Measurements from ENCODE around the gene MECP2.

MECP2 gene

DNA sequence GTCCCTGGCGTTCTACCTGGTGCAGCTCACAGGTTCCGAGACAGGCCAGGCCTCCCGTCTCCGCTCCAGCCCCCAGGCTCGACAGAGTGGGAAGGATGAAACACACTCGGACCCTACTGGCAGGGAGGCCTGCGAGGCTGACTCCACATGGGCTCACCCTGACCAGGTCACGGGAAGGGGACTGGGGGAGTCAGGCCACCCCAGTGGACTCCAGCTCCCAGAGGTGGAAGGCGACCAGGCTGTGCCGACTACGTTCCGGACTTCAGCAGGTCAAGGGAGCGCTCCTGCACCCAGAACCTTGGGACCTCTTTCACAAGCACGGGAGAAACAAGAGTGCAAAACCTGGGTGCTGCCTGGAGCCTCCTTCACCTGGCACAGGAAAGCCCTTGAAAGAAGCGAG, 73.2 kb downstream of the MECP2 start:
- Mint-ChIP-seq H3K27me3 (no peaks in the 10 kb centered on the region), H3K9me3 (no peaks in the 10 kb centered on the region), H3K27ac (no peak overlapping the region), H3K4me3 (no peak overlapping the region), H3K36me3 (peaks cover 8% of the 10 kb centered on the region), H3K4me1 (peaks cover 8% of the 10 kb centered on the region)
- ATAC-seq, result no peak

GRCh38 chrX:154023276-154024000, 74.1 kb downstream of the MECP2 start:
- H3K27ac Mint-ChIP-seq, result no peak overlapping the region
- H3K36me3 Mint-ChIP-seq, result peaks cover 7% of the 10 kb centered on the region
- no peak overlapping the region for H3K4me3 Mint-ChIP-seq
- H3K4me1 Mint-ChIP-seq, result peaks cover 13% of the 10 kb centered on the region
- no peaks in the 10 kb centered on the region for H3K9me3 Mint-ChIP-seq
- ATAC-seq, result no peak
- no peaks in the 10 kb centered on the region for H3K27me3 Mint-ChIP-seq

GRCh38 chrX:154022108-154022507, 75.4 kb downstream of the MECP2 start:
- no peaks in the 10 kb centered on the region for H3K27me3 Mint-ChIP-seq
- H3K9me3 Mint-ChIP-seq, result no peaks in the 10 kb centered on the region
- no peak overlapping the region for H3K4me3 Mint-ChIP-seq
- no peak overlapping the region for H3K27ac Mint-ChIP-seq
- peaks cover 6% of the 10 kb centered on the region for H3K36me3 Mint-ChIP-seq
- no peak for ATAC-seq
- H3K4me1 Mint-ChIP-seq, result peaks cover 13% of the 10 kb centered on the region

DNA sequence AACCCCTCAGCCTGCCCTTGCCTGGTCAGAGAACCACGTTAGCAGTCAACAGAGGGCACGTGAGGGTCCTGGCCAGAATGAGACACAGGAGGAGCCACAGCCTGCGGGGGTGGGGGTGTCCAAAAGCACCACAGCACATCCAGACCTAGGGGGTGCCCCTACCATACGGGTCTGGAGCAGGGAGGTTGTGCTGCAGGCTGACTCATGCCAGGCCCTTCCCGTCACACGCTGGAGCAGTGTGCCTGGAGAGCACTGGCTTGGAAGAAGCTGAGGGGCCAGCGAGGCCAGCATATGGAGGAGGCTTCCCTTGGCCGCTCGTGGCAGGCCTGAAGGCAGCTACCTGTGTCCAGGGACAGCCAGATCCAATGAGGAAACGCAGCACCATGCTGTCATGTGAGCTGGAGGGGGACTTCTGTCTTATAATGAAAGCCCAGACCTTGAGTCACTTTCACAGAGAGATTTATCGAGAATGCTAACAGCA, 76.3 kb downstream of the MECP2 start:
- Mint-ChIP-seq H3K27me3 (no peaks in the 10 kb centered on the region), H3K36me3 (peaks cover 6% of the 10 kb centered on the region), H3K4me3 (no peak overlapping the region), H3K4me1 (peaks cover 13% of the 10 kb centered on the region), H3K27ac (peak overlapping the region; percentile 97), H3K9me3 (no peaks in the 10 kb centered on the region)
- ATAC-seq, result no peak

- Mint-ChIP-seq H3K36me3 (peaks cover 11% of the 10 kb centered on the region), H3K27me3 (no peaks in the 10 kb centered on the region), H3K4me3 (peak overlapping the region; percentile 89), H3K27ac (peak overlapping the region; percentile 97), H3K9me3 (no peaks in the 10 kb centered on the region), H3K4me1 (peaks cover 18% of the 10 kb centered on the region)
- no peak for ATAC-seq
Observed at GRCh38 chrX:154020536-154021115, 76.9 kb downstream of the MECP2 start.

DNA sequence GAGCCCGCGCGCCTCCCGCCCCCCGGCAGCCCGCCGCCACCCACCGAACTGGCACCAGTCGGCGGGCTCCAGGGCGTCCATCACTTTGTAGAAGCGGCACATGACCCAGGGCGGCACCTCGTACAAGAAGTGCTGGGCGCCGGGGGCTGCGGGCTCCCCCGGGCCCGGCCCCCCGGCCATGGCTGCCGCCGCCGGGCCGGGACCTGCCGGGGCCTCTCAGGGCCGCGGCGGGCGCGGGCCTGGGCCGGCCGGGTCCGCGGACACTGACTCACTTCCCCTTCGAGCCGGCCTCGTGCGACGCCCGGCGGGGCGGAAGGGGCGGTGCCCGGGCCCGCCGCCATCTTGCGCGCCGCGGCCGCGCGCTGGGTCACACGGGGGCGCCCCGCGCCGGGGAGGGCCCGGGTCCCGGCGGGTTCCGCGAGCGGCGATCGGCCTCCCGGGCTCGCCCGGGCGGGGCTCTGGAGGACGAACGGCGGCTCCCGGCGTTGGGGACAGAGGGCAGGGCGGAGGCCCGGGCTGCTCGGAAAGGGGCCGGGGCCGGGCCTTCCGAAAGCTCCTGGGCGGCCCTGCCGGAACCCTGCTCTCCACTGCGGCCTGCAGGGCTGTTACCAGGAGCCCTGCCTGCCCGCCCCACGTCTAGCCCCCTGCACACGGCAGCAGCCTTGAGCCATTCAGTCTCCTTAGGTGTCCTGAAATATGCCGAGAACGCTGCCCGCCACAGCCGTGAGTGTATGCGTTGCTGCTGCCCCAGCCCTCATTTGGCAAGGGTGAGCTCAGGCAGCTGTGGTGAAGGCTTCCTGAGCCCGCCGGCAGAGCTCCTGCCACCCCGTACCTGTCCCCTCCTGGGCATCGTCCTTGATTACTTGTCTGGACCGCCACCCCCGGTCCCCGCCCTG, 77.6 kb downstream of the MECP2 start, which contains the start of gene IRAK1:
IRAK1 (minus strand) TSS at position 270 of the 896 bp plus-strand sequence; CDS start at position 180, 90 bp downstream.
- Mint-ChIP-seq H3K4me3 (peak within 1 kb of the TSS; percentile 91), H3K4me1 (peaks cover 22% of the 10 kb centered on the region), H3K27ac (peak within 1 kb of the TSS; percentile 97), H3K36me3 (peaks cover 15% of the 10 kb centered on the region), H3K27me3 (no peaks in the 10 kb centered on the region), H3K9me3 (no peaks in the 10 kb centered on the region)
- ATAC-seq, result peak; percentile 89

DNA sequence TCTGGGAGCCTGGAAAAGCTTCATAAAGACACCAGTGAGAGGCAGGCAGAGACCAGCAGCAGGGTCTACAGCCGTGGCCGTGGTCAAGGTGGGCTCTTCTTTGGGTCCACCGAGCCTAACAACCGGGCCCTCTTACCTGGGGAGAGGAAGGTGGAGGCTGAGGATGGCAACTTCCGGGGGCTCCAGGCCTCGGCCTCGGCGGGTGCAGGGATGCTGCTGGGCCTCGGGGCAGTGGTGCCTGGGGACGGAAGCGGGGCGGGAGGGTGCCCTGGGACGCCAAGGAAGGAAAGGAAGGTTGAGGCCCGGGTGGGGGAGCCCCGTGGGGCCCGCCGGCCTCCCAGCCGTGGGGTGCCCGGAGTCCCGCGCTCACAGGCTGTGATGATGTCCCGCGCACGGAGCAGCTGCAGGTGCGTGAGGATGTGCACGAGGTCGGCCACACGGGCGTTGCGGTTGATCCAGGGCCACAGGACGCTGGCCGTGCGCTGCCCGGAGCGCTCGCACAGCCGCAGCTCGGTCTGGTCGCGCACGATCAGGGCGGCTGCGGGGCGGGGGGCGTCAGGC, 78.4 kb downstream of the MECP2 start:
- Mint-ChIP-seq H3K4me3 (peak overlapping the region; percentile 91), H3K36me3 (peaks cover 21% of the 10 kb centered on the region)

GRCh38 chrX:154018518-154019060, 78.9 kb downstream of the MECP2 start:
- Mint-ChIP-seq H3K4me1 (peaks cover 30% of the 10 kb centered on the region), H3K27ac (peak overlapping the region; percentile 93), H3K36me3 (peaks cover 21% of the 10 kb centered on the region), H3K27me3 (no peaks in the 10 kb centered on the region), H3K9me3 (no peaks in the 10 kb centered on the region), H3K4me3 (peak overlapping the region; percentile 91)
- ATAC-seq, result no peak

More for the DNA sequence above, 78.4 kb downstream of the MECP2 start:
- peaks cover 27% of the 10 kb centered on the region for H3K4me1 Mint-ChIP-seq
- H3K9me3 Mint-ChIP-seq, result no peaks in the 10 kb centered on the region
- H3K27me3 Mint-ChIP-seq, result no peaks in the 10 kb centered on the region
- H3K27ac Mint-ChIP-seq, result peak overlapping the region; percentile 93
- ATAC-seq, result peak; percentile 50

GRCh38 chrX:154017766-154018517, 79.6 kb downstream of the MECP2 start:
- no peak for ATAC-seq
- H3K4me3 Mint-ChIP-seq, result peak overlapping the region; percentile 91
- peak overlapping the region; percentile 93 for H3K27ac Mint-ChIP-seq
- H3K9me3 Mint-ChIP-seq, result no peaks in the 10 kb centered on the region
- peaks cover 33% of the 10 kb centered on the region for H3K4me1 Mint-ChIP-seq
- no peaks in the 10 kb centered on the region for H3K27me3 Mint-ChIP-seq
- peaks cover 21% of the 10 kb centered on the region for H3K36me3 Mint-ChIP-seq

DNA sequence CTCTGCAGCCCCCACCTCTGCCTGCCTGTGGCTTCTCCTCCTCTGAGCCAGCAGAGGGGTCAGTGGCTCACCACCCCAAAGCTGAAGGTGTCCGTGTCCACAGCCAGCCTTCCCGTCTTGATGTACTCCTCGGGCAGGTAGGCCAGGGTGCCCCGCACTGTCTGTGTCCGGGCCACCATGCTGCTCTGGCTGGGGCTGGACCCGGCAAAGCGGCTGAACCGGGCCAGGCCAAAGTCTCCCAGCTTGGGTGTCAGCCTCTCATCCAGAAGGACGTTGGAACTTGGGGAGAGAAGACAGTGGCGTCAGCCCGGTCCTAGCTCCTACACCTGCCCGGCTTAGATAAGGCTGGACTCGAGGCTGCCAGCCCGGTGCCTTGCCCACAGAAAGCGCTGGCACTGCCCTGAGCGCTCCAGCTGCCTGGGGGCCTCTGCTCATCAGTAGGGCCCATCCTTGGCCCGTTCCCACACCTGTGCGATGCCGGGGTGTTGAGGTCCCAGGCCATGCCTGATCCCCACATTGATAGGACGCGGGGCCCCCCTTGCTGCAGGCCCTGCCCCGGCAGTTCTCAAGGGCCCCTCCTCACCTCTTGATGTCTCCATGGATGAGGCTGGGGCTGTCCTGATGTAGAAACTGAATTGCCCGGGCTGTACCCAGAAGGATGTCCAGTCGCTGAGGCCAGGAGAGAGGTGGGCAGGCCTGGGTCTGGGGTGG, 81.0 kb downstream of the MECP2 start:
- no peak overlapping the region for H3K4me3 Mint-ChIP-seq
- ATAC-seq, result no peak

GRCh38 chrX:154015581-154016264, 81.8 kb downstream of the MECP2 start:
- H3K27ac Mint-ChIP-seq, result peak overlapping the region; percentile 78
- peaks cover 31% of the 10 kb centered on the region for H3K36me3 Mint-ChIP-seq
- H3K9me3 Mint-ChIP-seq, result no peaks in the 10 kb centered on the region
- H3K27me3 Mint-ChIP-seq, result no peaks in the 10 kb centered on the region
- H3K4me3 Mint-ChIP-seq, result no peak overlapping the region
- H3K4me1 Mint-ChIP-seq, result peaks cover 32% of the 10 kb centered on the region
- no peak for ATAC-seq

More for the DNA sequence above, 81.0 kb downstream of the MECP2 start:
- Mint-ChIP-seq H3K4me1 (peaks cover 33% of the 10 kb centered on the region), H3K9me3 (no peaks in the 10 kb centered on the region), H3K27me3 (no peaks in the 10 kb centered on the region), H3K27ac (peak overlapping the region; percentile 78), H3K36me3 (peaks cover 25% of the 10 kb centered on the region)

- Mint-ChIP-seq H3K36me3 (peaks cover 31% of the 10 kb centered on the region), H3K4me3 (peak overlapping the region; percentile 12), H3K27me3 (no peaks in the 10 kb centered on the region), H3K9me3 (no peaks in the 10 kb centered on the region), H3K4me1 (peaks cover 25% of the 10 kb centered on the region), H3K27ac (peak overlapping the region; percentile 42)
- ATAC-seq, result no peak
Observed at GRCh38 chrX:154014429-154015380, 82.8 kb downstream of the MECP2 start.
